ENCODE results near the gene ZGLP1.

The ZGLP1 gene

DNA sequence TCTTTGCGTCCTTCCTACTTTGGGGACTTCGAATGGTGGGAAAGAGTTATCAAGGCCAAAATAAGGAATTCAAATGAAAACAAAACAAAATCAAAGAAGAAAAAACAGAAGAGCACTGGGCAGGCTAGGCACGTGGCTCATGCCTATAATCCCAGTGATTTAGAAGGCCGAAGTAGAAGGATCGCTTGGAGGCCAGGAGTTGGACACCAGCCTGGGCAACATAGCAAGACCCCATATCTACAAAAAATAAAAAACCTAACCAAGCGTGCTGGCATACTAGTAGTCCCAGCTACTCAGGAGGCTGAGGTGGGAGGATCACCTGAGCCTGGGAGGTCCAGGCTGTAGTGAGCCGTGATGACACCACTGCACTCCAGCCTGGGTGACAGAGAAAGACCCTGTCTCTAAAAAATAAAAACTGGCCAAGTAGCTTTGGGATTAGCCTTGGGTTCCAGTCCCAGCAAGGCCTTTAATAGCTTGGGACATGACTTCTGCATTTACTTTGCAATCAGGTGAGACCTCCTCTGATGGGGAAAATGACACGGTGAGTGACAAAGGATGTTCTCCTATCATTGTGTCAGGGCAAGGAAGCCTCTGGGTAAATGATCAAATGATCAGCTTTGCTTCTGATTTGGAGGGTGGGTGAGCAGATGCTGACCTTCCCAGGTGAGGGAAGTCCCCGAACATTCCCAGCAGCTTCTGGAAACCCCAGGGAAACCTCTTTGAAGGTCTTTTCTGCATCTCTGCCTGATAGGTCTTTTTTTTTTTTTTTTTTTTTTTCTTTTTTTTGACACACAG lies 31.6 kb downstream of the ZGLP1 start:
- no peak for DNase-seq (ENCODE audit: low read depth in 2 of 2)

DNA sequence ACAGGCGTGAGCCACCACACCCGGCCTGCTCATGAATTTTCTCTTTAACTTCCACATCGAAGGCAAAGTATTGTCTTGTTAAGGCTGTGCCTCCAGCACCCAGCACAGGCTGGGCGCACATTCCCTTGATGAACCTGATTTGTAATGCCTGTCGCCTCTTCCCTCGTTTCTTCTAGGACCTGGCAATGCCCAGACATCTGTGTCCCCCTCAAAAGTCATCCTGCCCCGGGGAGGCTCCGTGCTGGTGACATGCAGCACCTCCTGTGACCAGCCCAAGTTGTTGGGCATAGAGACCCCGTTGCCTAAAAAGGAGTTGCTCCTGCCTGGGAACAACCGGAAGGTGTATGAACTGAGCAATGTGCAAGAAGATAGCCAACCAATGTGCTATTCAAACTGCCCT lies 35.0 kb downstream of the ZGLP1 start:
- DNase-seq (ENCODE audit: low read depth in 2 of 2), result no peak

DNA sequence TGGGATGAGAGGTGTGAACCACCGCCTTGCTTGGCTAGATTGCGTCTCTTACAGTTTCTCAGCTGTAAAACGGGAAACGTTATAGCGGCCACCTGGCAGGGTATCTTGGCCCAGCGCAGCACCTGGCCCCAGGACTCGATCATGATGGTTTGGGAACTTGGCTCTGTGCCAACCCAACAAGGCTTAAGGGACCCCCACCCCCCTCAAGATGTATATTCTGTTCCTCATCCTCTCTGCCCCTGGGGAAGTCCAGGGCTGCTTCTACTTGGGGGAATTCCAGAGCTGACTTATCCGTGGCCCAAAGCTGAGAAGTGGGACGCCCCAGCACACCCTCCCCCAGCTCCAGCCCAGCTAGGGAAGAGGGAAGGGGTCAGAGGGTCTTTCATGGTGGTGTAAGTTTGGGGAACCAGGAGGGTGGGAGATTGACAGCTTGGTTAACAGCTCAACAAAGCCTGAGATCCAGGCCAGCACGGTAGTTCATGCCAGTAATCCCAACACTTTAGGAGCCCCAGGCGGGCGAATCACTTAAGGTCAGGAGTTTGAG lies 38.0 kb downstream of the ZGLP1 start:
- peak in 1 of 2 donors; percentile 22 for DNase-seq (ENCODE audit: low read depth in 2 of 2)

DNA sequence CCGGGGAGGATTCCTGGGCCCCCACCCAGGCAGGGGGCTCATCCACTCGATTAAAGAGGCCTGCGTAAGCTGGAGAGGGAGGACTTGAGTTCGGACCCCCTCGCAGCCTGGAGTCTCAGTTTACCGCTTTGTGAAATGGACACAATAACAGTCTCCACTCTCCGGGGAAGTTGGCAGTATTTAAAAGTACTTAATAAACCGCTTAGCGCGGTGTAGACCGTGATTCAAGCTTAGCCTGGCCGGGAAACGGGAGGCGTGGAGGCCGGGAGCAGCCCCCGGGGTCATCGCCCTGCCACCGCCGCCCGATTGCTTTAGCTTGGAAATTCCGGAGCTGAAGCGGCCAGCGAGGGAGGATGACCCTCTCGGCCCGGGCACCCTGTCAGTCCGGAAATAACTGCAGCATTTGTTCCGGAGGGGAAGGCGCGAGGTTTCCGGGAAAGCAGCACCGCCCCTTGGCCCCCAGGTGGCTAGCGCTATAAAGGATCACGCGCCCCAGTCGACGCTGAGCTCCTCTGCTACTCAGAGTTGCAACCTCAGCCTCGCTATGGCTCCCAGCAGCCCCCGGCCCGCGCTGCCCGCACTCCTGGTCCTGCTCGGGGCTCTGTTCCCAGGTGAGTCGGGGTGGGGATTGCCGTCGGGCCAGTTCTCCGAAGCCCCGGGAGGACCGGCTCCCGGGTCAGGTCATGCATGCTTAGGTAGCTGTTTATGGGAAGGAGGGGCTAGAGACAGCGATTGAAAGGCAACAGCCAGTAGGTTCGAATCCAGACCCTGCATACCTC lies 38.8 kb downstream of the ZGLP1 start, which contains the start of gene ICAM1:
Gene ICAM1 (plus strand): TSS at position 505 of the 779 bp plus-strand sequence. CDS start 40 bp downstream, at position 545.
- peak; percentile 56 to 64 for DNase-seq (ENCODE audit: low read depth in 2 of 2)

DNA sequence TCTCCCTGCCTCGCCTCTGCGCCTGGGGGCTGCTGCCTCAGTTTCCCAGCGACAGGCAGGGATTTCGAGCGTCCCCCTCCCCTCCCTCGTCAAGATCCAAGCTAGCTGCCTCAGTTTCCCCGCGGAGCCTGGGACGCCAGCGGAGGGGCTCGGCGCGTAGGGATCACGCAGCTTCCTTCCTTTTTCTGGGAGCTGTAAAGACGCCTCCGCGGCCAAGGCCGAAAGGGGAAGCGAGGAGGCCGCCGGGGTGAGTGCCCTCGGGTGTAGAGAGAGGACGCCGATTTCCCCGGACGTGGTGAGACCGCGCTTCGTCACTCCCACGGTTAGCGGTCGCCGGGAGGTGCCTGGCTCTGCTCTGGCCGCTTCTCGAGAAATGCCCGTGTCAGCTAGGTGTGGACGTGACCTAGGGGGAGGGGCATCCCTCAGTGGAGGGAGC lies 39.4 kb downstream of the ZGLP1 start:
- peak; percentile 45 to 50 for DNase-seq (ENCODE audit: low read depth in 2 of 2)

DNA sequence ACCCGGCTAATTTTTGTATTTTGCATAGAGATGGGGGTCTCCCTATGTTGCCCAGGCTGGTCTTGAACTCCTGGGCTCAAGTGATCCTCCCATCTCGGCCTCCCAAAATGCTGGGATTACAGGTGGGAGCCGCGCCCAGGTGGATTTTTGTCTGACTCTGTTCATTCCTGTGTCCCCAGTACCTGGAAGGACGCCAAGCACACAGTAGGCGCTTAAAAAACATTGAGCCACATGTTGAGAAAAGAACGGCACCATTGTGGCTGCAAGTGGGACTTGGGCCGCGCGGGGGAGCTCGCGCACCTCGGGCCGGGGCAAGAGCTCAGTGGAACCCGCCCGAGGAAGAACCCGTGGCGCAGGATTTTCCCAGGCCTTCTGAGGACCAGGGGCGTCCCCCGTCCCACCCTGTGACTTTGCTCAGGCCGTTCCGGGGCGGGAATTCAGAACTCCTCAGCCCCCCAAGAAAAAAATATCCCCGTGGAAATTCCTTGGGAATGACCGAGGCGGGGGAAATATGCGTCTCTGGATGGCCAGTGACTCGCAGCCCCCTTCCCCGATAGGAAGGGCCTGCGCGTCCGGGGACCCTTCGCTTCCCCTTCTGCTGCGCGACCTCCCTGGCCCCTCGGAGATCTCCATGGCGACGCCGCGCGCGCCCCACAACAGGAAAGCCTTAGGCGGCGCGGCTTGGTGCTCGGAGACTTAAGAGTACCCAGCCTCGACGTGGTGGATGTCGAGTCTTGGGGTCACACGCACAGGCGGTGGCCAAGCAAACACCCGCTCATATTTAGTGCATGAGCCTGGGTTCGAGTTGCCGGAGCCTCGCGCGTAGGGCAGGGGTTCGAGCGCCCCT lies 40.1 kb downstream of the ZGLP1 start:
- DNase-seq (ENCODE audit: low read depth in 2 of 2), result peak; percentile 85 to 87

DNA sequence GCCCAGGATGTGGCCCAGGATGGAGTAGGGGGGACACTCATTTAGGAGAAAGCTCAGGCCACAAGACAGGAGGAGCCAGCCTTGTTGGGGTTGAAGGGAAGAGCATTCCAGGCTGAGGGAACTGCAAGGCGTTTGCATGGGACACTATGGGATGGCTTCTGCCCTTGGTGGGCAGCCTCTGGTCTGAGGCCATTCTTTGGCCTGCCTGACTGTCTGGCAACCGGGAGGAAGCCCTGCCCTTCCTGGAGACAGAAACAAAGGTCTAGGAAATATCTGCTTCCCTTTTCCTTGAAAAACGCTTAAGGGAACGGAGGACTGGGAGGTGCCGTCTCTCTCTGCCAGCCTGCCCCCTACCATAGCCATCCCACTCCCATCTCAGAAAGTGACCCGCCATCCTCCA lies 41.5 kb downstream of the ZGLP1 start:
- no peak for DNase-seq (ENCODE audit: low read depth in 2 of 2)

DNA sequence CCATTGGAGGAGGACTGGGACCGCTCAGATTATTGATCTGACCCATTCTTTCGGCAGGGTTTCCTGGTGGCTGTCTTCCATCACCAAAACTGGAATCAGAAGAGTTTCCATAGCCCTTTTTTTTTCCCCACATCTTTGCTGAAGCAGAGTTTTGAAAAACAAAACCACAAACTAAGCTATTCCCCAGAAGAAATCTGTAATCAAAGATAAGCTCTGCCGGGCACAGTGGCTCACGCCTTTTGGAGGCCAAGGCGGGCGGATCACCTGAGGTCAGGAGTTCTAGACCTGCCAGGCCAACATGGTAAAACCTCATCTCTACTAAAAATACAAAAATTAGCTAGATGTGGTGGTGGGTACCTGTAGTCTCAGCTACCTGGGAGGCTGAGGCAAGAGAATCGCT lies 42.9 kb downstream of the ZGLP1 start:
- DNase-seq (ENCODE audit: low read depth in 2 of 2), result no peak

DNA sequence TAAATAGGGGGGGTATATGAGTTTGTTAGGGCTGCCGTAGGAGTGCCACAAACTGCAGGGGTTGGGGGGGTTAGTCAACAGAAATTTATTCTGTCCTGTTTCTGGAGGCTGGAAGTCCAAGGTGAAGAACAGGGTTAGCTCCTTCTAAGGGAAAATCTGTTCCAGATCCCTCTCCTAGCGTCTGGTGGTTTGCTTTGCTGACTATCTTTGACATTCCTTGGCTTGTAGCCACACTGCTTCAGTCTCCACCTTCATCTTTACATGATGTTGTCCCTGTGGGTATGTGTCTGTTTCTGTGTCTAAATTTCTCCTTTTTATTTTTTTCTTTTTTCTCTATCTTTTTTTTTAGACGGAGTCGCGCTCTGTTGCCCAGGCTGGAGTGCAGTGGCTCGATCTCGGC lies 46.8 kb downstream of the ZGLP1 start:
- DNase-seq (ENCODE audit: low read depth in 2 of 2), result no peak

DNA sequence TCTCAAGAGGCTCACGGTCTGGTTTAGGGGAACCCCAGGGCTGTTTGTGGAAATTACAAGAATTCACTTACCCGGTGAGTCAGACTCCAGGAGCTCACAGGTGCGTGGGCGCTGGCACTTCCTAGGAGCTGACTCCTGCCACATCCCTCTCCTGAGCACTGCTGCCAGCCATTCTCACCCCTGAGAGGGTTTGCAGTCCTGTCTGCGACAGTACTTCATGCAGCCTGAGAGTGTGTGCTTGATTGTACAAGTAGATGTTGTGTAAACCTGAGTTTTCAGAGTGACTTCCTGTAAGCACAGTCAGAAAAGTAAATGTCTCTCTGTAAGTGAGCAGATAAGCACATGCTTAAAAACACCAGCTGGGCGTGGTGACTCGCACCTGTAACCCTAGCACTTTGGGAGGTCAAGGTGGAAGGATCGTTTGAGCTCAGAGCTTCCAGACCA lies 49.5 kb downstream of the ZGLP1 start:
- peak; percentile 32 to 57 for DNase-seq (ENCODE audit: low read depth in 2 of 2)

DNA sequence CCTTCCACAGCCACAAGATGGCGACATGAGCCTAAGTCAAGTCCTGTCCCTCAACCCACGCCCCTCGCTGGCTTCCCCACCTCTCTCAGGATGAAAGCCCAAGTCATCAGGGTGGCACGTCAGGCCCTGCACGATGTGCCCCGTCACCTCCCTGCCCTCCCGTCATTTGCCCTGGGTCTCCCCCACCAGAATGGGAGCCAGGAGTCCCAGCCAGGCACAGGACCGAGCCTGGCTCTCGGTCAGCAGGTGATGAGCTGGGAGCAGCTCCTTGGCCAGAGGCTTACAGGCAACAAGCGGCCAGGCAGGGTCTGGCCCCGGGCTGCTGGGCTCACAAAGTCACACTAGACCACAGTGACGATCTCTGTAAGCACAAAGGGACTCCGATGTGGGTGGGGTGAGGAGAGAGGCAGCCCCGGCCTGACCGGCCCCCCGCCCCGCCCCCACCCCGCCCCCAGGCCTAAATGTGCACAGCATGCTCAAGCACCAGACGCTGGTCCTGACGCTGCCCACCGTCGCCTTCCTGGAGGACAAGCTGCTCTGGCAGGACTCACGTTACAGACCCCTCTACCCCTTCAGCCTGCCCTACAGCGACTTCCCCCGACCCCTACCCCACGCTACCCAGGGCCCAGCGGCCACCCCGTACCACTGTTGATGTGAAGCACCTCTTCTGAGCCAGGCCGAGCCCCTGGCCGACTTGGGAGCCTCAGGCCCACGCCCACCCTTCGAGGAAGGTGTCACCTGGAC lies 50.3 kb downstream of the ZGLP1 start:
- peak; percentile 84 to 87 for DNase-seq (ENCODE audit: low read depth in 2 of 2)

DNA sequence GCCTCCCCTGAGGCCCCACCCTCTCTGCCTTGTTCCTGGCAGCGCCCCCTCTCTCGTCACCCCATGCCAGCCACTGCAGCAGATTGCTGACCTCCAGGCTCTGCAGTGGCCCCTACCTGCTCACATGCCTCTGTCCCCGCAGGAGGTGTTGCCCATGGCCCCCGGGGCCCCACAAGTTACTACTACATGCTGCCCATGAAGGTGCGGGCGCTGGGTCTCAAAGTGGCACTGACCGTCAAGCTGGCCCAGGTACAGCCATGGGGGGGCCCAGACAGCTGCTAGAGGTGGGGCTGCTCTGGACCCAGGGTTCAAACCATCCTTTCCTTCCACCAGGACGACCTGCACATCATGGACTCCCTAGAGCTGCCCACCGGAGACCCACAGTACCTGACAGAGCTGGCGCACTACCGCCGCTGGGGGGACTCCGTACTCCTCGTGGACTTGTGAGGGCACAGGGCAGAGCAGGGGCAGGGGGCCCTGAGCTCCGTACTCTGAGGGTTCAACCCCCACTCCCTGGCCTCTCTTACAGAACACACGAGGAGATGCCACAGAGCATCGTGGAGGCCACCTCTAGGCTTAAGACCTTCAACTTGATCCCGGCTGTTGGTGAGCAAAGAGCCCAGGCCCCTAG lies 51.4 kb downstream of the ZGLP1 start:
- DNase-seq (ENCODE audit: low read depth in 2 of 2), result no peak

DNA sequence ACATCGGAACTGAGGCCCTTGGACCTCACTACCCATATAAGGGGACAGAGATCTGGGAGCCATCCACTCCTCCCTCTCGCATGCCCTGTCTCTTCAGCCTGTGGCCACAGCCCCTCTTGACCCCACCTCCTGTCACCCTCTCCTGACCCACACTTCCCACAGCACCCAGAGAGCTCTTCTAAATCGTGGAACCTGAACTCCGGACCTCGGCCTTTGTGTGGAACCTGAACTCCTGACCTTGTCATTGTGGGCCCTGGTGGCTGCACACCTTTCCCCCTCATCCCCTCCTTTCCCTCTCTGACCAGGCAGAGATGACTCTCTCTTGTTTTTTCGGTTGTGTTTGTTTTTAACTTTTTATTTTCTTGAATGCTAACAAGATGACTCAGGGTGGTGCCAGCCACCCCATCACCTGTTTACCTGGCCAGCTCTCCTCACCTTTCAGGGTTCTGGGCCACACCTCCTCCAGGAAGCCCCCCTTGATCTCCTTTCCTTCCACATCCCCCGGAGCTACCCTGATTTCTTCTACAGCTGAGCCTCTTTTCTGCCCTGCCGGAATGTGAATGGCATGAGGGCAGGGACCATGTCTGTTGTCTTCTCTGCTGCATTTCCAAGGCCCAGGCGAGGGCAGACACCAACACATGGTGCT lies 52.5 kb downstream of the ZGLP1 start:
- DNase-seq (ENCODE audit: low read depth in 2 of 2), result no peak

DNA sequence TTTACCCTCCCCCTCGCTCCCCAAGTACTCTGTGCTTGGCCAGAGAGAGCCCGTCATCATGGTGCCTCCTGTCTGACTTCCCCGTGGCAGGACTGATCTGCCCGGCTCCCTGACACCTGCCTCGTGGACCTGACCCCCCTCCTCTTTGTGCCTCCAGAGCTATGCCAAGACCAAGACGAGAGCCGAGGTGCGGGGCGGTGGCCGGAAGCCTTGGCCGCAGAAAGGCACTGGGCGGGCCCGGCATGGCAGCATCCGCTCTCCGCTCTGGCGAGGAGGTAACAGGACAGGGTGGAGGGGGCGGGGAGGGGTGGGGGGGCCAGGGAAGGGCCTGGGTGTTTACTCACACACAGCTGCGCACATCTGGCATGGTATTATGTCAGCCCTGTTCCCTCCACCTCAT lies 53.1 kb downstream of the ZGLP1 start:
- no peak for DNase-seq (ENCODE audit: low read depth in 2 of 2)

DNA sequence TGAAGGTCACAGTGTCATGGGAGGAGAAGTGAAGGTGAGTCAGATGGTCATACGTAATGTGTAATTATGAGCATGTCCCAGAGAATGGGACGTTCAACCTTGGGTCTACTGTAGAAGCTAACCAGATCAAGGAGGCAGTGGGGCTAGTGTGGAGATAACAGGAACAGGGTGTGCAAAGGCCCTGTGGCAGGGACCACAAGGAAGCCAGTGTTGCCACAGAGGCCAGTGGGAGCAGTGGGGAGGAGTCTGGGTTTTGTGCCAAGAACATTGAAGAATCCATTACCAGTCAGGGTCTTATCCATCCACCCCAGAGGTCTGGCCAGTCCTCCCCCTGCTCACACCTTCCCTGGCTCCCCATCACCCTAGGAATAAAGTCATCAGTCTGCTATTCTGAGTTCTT lies 54.3 kb downstream of the ZGLP1 start:
- DNase-seq (ENCODE audit: low read depth in 2 of 2), result no peak

Measured in stimulated activated CD4-positive, alpha-beta T cell treated with anti-CD3 and anti-CD28 coated beads, Interleukin-1b, Interleukin-23, amount 100 ng/mL, for 4 hours (primary cell).